DMS53 treated with DMSO at 0.1 percent for 48 hours (cell line): ENCODE results near the gene GPR108.
"Not testable (repeated sequence)": the region's sequence is repeated elsewhere in the genome, so short reads cannot be mapped to it uniquely, and the experiment has no call there.

Experiments used
- DNase-seq: peaks from one replicate; lab custom pipeline; 2025; ENCODE audit not compliant: unreplicated experiment; lab: John Stamatoyannopoulos, UW

Gene GPR108

GRCh38 chr19:6721138-6721474 lies 16.3 kb downstream of the GPR108 start:
- no peak for DNase-seq

- no peak for DNase-seq
Measured at GRCh38 chr19:6720369-6721137, 16.8 kb downstream of the GPR108 start, which contains the start of gene C3. Gene C3 (minus strand): TSS chr19:6720650. CDS start chr19:6720589, 61 bp downstream.

- no peak for DNase-seq
Measured at GRCh38 chr19:6719992-6720368, 17.4 kb downstream of the GPR108 start.

GRCh38 chr19:6719540-6719861 lies 17.9 kb downstream of the GPR108 start:
- no peak for DNase-seq

DNA sequence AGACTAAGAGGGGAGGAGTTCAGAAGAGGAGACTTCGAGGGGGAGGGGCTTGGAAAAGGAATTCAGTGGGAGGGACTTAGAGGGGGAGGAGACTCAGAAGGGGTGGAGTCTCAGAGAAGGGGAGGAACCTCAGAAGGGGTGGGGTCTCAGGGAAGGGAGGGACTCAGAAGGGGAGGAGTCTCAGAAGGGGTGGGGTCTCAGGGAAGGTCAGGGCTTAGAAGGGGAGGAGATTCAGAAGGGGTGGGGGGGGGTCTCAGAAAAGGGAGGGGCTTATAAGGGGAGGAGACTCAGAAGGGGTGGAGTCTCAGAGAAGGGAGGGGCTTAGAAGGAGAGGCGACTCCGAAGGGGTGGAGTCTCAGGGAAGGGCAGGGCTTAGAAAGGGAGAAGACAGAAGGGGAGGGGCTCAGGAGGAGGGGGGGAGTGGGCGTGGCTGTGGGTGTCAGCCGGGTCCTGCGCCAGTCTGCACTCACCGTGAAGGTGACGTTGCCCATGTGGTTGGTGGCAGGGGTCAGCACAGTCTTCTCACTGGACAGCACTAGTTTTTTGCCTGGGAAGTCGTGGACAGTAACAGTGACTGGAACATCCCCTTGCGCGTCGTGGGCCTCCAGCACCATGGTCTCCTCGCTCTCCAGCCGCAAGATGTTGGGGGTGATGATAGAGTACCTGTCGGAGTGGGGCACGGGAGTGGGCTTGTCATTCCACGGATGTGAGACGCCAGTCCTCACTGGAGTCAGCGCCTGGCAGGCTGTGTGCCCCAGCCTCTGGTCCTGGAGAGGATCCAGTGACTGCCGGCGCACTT lies 18.4 kb downstream of the GPR108 start:
- no peak for DNase-seq

DNA sequence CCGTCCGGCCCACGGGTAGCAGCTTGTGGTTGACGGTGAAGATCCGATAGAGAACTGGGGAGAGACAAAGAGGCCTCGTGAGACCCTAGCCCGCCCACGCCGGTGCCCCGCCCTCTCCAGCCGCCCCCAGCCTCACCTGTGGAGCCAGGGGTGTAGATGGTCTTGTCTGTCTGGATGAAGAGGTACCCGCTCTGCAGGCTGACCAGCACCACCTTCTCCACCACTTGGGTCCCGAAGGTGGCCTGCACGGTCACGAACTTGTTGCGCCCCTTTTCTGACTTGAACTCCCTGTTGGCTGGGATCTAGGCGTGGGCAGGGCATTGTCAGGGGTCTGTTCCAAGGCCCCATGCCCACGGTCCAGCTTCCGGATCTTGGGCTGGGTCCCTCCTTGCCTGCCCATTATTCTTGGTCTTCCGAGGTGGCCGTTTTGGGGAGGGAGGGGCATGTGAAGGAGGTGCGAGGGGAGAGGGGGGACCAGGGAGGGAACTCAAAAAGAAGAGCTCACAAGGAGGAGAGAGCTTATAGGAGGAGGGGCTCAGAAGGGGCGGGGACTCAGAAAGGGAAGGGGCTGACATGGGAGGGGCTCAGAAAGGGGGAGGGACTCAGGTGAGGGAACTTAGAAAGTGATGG lies 19.2 kb downstream of the GPR108 start:
- no peak for DNase-seq

DNA sequence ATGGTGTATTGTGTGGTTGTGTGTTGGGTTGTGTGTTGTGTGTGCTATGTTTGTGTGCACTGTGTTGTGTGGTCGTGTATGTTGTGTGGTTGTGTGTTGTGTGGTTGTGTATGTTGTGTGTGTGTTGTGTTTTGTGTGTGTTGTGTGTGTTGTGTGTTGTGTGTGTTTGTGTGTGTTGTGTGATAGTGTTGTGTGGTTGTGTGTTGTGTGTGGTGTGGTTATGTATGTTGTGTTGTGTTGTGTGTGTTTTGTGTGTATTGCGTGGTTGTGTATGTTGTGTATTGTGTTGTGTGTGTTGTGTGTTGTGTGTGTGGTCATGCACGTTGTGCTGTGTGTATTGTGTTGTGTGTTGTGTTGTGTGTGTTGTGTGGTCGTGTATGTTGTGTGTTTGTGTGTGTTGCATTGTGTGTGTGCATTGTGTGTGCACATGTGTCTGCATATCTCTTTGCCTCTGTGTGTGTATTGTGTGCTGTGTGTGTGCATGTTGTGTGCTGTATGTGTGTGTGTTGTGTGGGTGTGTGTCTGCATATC lies 19.9 kb downstream of the GPR108 start:
- no peak for DNase-seq

GRCh38 chr19:6717036-6717435 lies 20.3 kb downstream of the GPR108 start:
- DNase-seq, result no peak

DNA sequence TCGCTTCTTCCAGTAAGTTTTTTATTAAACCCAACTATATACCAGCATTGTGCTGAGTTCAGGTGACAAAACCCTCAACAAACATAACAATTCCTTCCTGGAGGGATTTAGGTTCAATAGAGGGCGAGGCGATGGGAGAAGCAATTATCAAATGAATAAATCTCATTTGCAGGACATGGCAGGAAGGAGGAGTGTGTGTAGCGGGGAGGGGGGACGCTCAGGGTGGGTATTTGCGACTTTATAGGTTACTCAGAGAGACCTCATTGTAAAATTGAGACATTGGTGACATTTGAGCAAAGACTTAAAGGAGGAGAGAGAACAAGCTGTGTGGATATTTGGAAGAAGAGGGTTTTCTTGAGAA lies 20.8 kb downstream of the GPR108 start:
- DNase-seq, result no peak

DNA sequence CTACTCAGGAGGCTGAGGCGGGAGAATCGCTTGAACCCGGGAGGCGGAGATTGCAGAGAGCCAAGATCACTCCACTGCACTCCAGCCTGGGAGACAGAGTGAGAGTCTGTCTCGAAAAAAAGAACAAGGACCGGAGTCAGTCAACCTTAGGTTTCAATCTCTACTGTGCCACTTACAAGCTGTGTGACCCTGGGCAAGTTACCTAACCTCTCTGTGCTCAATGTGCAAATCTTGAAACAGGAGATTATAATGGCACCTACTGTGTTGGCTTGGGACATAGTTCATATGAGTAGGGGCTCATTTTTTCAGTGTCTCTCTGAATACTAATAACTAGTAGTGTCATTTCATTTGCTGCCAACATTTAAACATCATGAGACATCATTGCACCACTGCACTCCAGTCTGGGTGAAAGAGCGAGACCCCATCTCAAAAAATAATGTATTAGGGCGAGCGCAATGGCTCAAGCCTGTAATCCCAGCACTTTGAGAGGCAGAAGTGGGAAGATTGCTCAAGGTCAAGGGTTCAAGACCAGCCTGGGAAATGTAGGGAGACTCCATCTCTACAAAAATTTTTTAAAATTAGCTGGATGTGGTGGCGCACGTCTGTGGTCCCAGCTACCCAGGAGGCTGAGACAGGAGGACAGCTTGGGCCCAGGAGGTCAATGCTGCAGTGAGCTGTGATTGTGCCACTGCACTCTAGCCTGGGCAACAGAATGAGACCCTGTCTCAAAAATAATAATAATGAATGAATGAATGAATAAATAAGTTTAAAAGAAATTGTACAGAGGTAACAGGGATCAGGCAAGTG lies 22.4 kb downstream of the GPR108 start:
- no peak for DNase-seq

DNA sequence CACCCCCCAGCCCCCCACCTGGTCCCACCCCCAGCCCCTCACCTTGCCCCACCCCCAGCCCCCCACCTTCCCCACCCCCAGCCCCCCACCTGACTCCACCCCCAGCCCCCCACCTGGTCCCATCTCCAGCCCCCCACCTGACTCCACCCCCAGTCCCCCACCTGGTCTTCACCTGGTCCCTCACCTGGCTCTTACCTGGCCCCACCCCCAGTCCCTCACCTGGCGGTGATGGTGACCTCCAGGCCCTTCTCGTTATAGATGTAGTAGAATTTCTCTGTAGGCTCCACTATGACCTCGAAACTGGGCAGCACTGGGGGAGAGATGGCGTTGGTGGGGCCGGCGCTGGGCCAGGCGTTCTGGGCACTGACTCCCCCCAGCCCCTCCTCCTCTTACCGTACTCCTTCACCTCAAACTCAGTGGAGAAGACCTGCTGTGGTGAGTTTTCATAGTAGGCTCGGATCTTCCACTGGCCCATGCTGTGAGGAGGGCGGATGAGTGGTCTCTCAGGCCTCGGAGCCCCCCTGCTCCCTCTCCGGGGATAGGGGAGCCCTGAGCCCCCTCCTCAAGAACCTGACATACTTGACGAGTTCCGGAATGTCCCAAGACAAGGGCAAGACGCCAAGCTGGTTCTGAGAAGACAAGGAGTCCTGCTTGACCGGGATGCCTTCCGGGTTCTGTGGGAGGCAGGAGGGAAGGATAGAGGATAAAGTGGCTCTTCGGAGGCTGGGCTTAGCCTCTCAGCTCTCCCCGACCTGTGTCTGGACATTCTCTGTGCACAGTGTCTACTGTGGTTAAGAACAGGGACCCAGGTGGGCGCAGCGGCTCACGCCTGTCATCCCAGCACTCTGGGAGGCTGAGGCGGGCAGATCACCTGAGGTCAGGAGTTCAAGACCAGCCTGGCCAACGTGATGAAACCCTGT lies 23.3 kb downstream of the GPR108 start:
- no peak for DNase-seq

DNA sequence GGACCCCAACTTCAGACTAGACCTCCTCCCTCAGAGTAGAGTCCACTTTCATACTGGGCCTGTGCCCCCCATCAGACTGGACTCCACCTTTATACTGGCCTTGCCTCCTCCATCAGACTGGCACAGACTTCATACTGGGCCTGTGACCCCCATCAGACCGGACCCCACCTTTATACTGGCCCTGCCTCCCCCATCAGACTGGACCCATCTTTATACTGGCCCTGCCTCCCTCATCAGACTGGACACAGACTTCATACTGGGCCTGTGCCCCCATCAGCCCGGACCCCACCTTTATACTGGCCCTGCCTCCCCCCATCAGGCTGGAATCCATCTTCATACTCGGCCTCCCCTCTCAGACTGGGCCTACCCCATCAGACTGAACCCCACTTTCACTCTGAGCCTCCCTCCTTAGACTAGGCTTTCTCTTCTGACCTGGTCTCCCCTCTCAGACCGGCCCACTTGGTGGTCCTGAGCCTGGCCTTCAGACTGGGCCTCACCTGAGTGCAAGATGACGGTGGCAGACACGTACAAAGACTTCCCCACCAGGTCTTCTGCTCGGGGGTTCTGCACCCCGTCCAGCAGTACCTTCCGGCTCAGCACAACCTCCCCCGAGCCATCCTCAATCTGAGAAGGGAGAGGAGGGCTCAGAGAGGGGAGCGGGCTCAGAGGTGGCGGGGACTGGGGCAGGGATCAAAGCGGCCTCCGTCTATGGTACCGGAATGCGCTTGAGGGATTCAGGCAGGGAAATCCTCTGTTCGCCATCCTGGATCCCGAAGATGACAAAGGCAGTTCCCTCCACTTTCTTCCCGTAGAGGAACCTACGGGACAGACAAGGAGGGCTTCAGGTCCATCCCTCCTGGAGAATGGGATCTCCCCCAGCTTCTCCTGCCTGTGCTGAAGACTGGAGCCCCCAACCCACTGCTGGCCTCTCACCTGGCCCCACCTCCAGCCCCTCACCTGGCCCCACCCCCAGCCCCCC lies 24.4 kb downstream of the GPR108 start:
- no peak for DNase-seq

GRCh38 chr19:6712231-6712630 lies 25.1 kb downstream of the GPR108 start:
- DNase-seq, result no peak

- no peak for DNase-seq
Measured at GRCh38 chr19:6711605-6712004, 25.8 kb downstream of the GPR108 start.

DNA sequence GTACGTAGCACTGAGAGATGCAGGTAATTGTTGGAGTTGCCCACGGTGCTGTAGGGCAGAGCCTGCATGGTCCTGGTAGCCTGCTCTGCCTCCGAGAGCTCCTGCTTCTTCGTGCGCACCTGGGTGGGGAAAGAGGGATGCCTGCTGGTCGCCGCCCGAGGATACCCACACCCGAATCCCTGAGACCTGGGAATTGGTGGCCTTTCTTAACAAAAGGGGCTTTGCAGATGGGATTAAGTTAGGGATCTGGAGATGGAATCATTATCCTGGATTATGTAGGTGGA lies 26.4 kb downstream of the GPR108 start:
- no peak for DNase-seq

- no peak for DNase-seq
Measured at GRCh38 chr19:6710273-6711077, 26.9 kb downstream of the GPR108 start.

GRCh38 chr19:6709549-6709948 lies 27.8 kb downstream of the GPR108 start:
- DNase-seq, result no peak

GRCh38 chr19:6708913-6709312 lies 28.5 kb downstream of the GPR108 start:
- DNase-seq, result not testable (repeated sequence)
